K562 (cell line): ENCODE results near the gene FBP1. TPM values are rescaled to one million over a fixed set of nuclear protein-coding genes. Genes with fewer than 3 reads are reported as not detected.

Experiments used
- ATAC-seq: fragments of 200-7000 bp; cut with Tn5 transposase; 3 replicates; pipeline ENCODE4 v1.9.1; 2020; ENCODE audit warnings: moderate library complexity
- BruUV-seq: library from RNA; stranded (reverse); fragments of 400-500 nt; replicated peaks from 2 replicates; lab custom pipeline; 2021; lab: Mats Ljungman, UMichigan
- CTCF ChIA-PET: fragments of 300-600 bp; formaldehyde crosslinking; extraction: SDS; loops from one replicate; lab custom pipeline; 2021; ENCODE audit warnings: low intra/inter-chr PET ratio; lab: Yijun Ruan, JAX
- POLR2A ChIA-PET: fragments of 300-600, 350-650 bp; sonication (Branson Sonifier 250); formaldehyde crosslinking; extraction: SDS; loops from one replicate; lab custom pipeline; 2021; ENCODE audit warnings: antibody characterized with exemption, inconsistent platforms; lab: Yijun Ruan, JAX
- DNase-seq, 4 experiments: peaks; one replicate each; pipeline versions ENCODE4 v3.0.0 to v3.0.0-alpha.2; 2011 to 2018; ENCODE audit warnings: low spot score in 3 of 4, mixed read lengths in 3 of 4; ENCODE audit errors: extremely low read depth in 1 of 4
- FAIRE-seq: peaks from 2 replicates; lab custom pipeline; 2011; peaks lifted over from hg19 to GRCh38; lab: Jason Lieb, UNC
- H2AFZ ChIP-seq: 2 replicates; pipeline ENCODE4 v1.6.0; 2011; ENCODE audit warnings: low read depth, low read length, control low read depth, inconsistent platforms
- H3K27ac ChIP-seq: fragments of 200-600 bp; 3 replicates; pipeline ENCODE4 v1.8.0; 2011; ENCODE audit warnings: low read depth, mild to moderate bottlenecking, control low read depth, inconsistent platforms, low read length, moderate library complexity, mixed read lengths; ENCODE audit errors: extremely low read depth
- H3K27me3 ChIP-seq, 2 experiments: fragments of 300-600 bp in 1 of 2; 2 replicates in 1 of 2; 3 replicates in 1 of 2; pipeline versions ENCODE4 v1.6.0 to v1.8.0; 2011; ENCODE audit warnings: inconsistent platforms in 2 of 2, low read length in 2 of 2, mild to moderate bottlenecking in 1 of 2, mixed read lengths in 1 of 2, moderate library complexity in 1 of 2; ENCODE audit not compliant: control insufficient read depth in 2 of 2, insufficient read depth in 2 of 2
- H3K36me3 ChIP-seq: fragments of 300-600 bp; 3 replicates; pipeline ENCODE4 v1.8.0; 2011; ENCODE audit warnings: mild to moderate bottlenecking, low read length, inconsistent platforms; ENCODE audit not compliant: control insufficient read depth, insufficient read depth
- H3K4me1 ChIP-seq, 2 experiments: fragments of 200-600 bp in 1 of 2; replicated peaks in 1 of 2; 2 replicates in 1 of 2; 3 replicates in 1 of 2; pipeline versions ENCODE4 v1.5.1 to v1.8.0; 2011; ENCODE audit warnings: inconsistent platforms in 2 of 2, low read length in 2 of 2, mild to moderate bottlenecking in 1 of 2, mixed read lengths in 1 of 2, moderate library complexity in 1 of 2; ENCODE audit not compliant: control insufficient read depth in 2 of 2, insufficient read depth in 2 of 2
- H3K4me2 ChIP-seq: 2 replicates; pipeline ENCODE4 v1.6.1; 2011; ENCODE audit warnings: low read length, control low read depth, inconsistent platforms, mixed read lengths; ENCODE audit not compliant: insufficient read depth
- H3K4me3 ChIP-seq: fragments of 200-600 bp; sonication (generic), shearing (Covaris generic); 2 replicates; pipeline ENCODE4 v1.5.1; 2016; ENCODE audit warnings: control low read depth, inconsistent platforms
- H3K79me2 ChIP-seq: fragments of 200-600 bp; 3 replicates; pipeline ENCODE4 v1.8.0; 2011; ENCODE audit warnings: low read length, inconsistent platforms; ENCODE audit not compliant: control insufficient read depth, insufficient read depth
- H3K9ac ChIP-seq, 2 experiments: 2 replicates each; pipeline versions ENCODE4 v1.6.0 to v1.6.1; 2011; ENCODE audit warnings: low read depth in 2 of 2, low read length in 2 of 2, control low read depth in 1 of 2, inconsistent platforms in 1 of 2, mild to moderate bottlenecking in 1 of 2, mixed read lengths in 1 of 2; ENCODE audit not compliant: insufficient read depth in 1 of 2
- H3K9me1 ChIP-seq: one replicate; pipeline ENCODE4 v1.6.0; 2011; ENCODE audit warnings: inconsistent platforms, mild to moderate bottlenecking, low read length, moderate library complexity; ENCODE audit not compliant: control insufficient read depth, insufficient read depth
- H3K9me3 ChIP-seq: replicated peaks from 2 replicates; pipeline ENCODE4 v1.5.1; 2011; ENCODE audit warnings: low read depth, low read length, inconsistent platforms; ENCODE audit not compliant: control insufficient read depth, insufficient read depth
- H4K20me1 ChIP-seq: replicated peaks from 2 replicates; pipeline ENCODE4 v1.6.1; 2011; ENCODE audit warnings: low read length, inconsistent platforms, mixed read lengths; ENCODE audit not compliant: control insufficient read depth, insufficient read depth
- ASH1L ChIP-seq: fragments of 450-650 bp; IDR thresholded peaks from 2 replicates; pipeline ENCODE4 v1.6.1; 2018; ENCODE audit warnings: borderline replicate concordance, mild to moderate bottlenecking, low read depth; ENCODE audit not compliant: partially characterized antibody
- BCOR ChIP-seq: fragments of 450-650 bp; IDR thresholded peaks from 2 replicates; pipeline ENCODE4 v1.6.1; 2016
- DDX20 ChIP-seq: fragments of 450-650 bp; IDR thresholded peaks from 2 replicates; pipeline ENCODE4 v1.6.1; 2016; ENCODE audit warnings: missing genetic modification characterization, low read depth, mild to moderate bottlenecking, missing compliant biosample characterization, moderate library complexity
- KLF16 ChIP-seq: IDR thresholded peaks from 2 replicates; pipeline ENCODE4 v1.6.1; 2016; ENCODE audit warnings: antibody characterized with exemption
- MED1 ChIP-seq: sonication (generic); formaldehyde crosslinking; IDR thresholded peaks from 2 replicates; pipeline ENCODE4 v1.8.1; 2023; ENCODE audit warnings: missing genetic modification reagents, borderline replicate concordance
- SIRT6 ChIP-seq: IDR thresholded peaks from one replicate; pipeline ENCODE4 v1.6.1; 2012; ENCODE audit warnings: low read depth, mild to moderate bottlenecking, control low read depth, inconsistent platforms, low read length, moderate library complexity
- TAL1 ChIP-seq: fragments of 450-650 bp; IDR thresholded peaks from 2 replicates; pipeline ENCODE4 v1.6.1; 2016; ENCODE audit warnings: mild to moderate bottlenecking
- WGBS: fragments of 100-300 bp; shearing (Covaris generic); methylation state at CpG from one replicate; pipeline ENCODE4 v1.1.6; 2016; ENCODE audit warnings: low coverage, mixed read lengths; ENCODE audit not compliant: insufficient coverage; ENCODE audit errors: missing lambda C conversion rate; 5-methylcytosine and 5-hydroxymethylcytosine counted together
- in situ Hi-C: fragments of 300-500 bp; cut with MboI; formaldehyde crosslinking; loops from 4 replicates; pipeline ENCODE4 v1.15.0; 2018; ENCODE audit warnings: inconsistent platforms, mixed read lengths
- intact Hi-C: fragments of 100-400 bp; cut with micrococcal nuclease; formaldehyde crosslinking; loops from 2 replicates; pipeline ENCODE4 v1.14.2; 2022
- polyA plus RNA-seq, 8 experiments: library from polyadenylated mRNA; depleted of rRNA in 4 of 8; stranded (reverse) in 5 of 8; unstranded in 3 of 8; fragments of >200 nt; fragmentation: Nextera tagmentation in 2 of 8; fragmentation: Illumina TruSeq in 1 of 8; extraction: Ambion mirVana in 2 of 8; extraction: Trizol in 1 of 8; gene quantifications; 2 replicates each; pipeline versions ENCODE4 v1.2.1 to v1.2.3, GENCODE V29; 2011 to 2014; ENCODE audit warnings: inconsistent platforms in 1 of 8, missing spikeins in 1 of 8
- total RNA-seq, 7 experiments: library from RNA; depleted of rRNA in 6 of 7; stranded (reverse); fragments of >200 nt in 6 of 7; fragmentation: Illumina TruSeq in 2 of 7; extraction: Trizol in 2 of 7; gene quantifications; 2 replicates each; pipeline versions ENCODE4 v1.2.1 to v1.2.3, GENCODE V29; 2011 to 2021; ENCODE audit warnings: low replicate concordance in 1 of 7
- TF ChIP-seq, protein P1 (sequence below): sonication (generic); formaldehyde crosslinking; IDR thresholded peaks from 2 replicates; pipeline ENCODE4 v1.8.0; 2022; ENCODE audit warnings: missing genetic modification reagents, mild to moderate bottlenecking, moderate library complexity, borderline replicate concordance
- TF ChIP-seq, protein P2 (sequence below): sonication (generic); formaldehyde crosslinking; IDR thresholded peaks from 2 replicates; pipeline ENCODE4 v1.8.0; 2022; ENCODE audit warnings: mild to moderate bottlenecking, missing genetic modification reagents, borderline replicate concordance
- TF ChIP-seq, protein P3 (sequence below): fragments of 450-650 bp; IDR thresholded peaks from 2 replicates; pipeline ENCODE4 v1.6.1; 2016

The FBP1 gene
- total and polyA plus RNA-seq, 9 of the 15 experiments (the other 6 are each of a cell fraction or from before 2014, with no cell fraction given) = 0.24 TPM; not detected in 8

DNA sequence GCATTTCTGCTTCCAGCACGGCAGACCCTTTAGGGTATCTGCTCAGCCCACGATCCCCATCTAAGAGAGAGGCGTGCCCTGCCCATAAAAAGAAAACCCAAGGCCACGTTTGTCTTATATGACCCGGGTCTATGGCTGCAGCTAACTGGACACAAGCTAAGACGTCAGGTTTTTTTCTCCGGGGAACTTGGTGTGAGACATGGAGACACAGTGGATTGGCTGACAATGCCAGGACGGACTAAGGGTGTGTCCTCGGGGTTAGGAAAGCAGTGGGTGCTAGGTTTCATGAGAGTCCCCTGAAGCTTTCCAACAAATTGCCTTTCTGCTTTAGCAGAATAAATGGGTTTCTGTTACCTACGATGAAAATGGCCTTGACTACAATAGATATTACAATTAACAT is 38.6 kb downstream of the FBP1 start:
- ATAC-seq (no peak), DNase-seq (no peak), FAIRE-seq (no peak)
- Histone ChIP-seq H3K9me3 (no peaks in the 10 kb centered on the region), H2AFZ (no peak overlapping the region), H3K79me2 (no peaks in the 10 kb centered on the region), H3K27me3 (peaks cover 29 to 59% of the 10 kb centered on the region in 2 experiments; a peak in 4 of 5 replicates), H3K4me2 (no peak overlapping the region), H3K4me3 (no peak overlapping the region), H3K9ac (no peak overlapping the region), H3K9me1 (no peaks in the 10 kb centered on the region), H3K27ac (no peak overlapping the region), H4K20me1 (no peaks in the 10 kb centered on the region; the same call in 1 of the 2 replicates), H3K4me1 (no peaks in the 10 kb centered on the region), H3K36me3 (no peaks in the 10 kb centered on the region)
- 12% methylated on average over 10 of the region's 10 CpGs for WGBS
- no TSS peak for BruUV-seq
- intact Hi-C loops (no loop called here), in situ Hi-C loops (no loop called here)
- CTCF ChIA-PET = no interaction called here
- TF ChIP-seq DDX20 (tag) (no peak), MED1 (no peak), KLF16 (no peak)
- TF ChIP-seq, protein P1, sequence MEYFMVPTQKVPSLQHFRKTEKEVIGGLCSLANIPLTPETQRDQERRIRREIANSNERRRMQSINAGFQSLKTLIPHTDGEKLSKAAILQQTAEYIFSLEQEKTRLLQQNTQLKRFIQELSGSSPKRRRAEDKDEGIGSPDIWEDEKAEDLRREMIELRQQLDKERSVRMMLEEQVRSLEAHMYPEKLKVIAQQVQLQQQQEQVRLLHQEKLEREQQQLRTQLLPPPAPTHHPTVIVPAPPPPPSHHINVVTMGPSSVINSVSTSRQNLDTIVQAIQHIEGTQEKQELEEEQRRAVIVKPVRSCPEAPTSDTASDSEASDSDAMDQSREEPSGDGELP = no peak
- POLR2A ChIA-PET = interaction anchor here (1.0 kb wide), 1 partner anchor 15 kb away, joined by 3 read pairs; no protein-coding TSS in a partner anchor

GRCh38 chr9:94600258-94600657 is 39.1 kb downstream of the FBP1 start:
- intact Hi-C loops = no loop called here
- Histone ChIP-seq H3K4me2 (no peak overlapping the region), H3K27ac (no peak overlapping the region), H3K9me3 (no peaks in the 10 kb centered on the region), H3K4me1 (no peaks in the 10 kb centered on the region), H2AFZ (no peak overlapping the region), H3K9ac (no peak overlapping the region), H3K79me2 (no peaks in the 10 kb centered on the region), H4K20me1 (no peaks in the 10 kb centered on the region; the same call in 1 of the 2 replicates), H3K27me3 (peaks cover 27 to 57% of the 10 kb centered on the region in 2 experiments; a peak in 4 of 5 replicates), H3K9me1 (no peaks in the 10 kb centered on the region), H3K36me3 (no peaks in the 10 kb centered on the region), H3K4me3 (no peak overlapping the region)
- BruUV-seq = no TSS peak
- in situ Hi-C loops = no loop called here
- ChIA-PET POLR2A (interaction anchor here (0.6 to 1.0 kb wide), 2 partner anchors 16 to 593 kb away, joined by 3 read pairs; no protein-coding TSS in a partner anchor), CTCF (no interaction called here)
- WGBS = 10% methylated on average over 8 of the region's 8 CpGs
- ATAC-seq (0 out of 3 replicates have a peak, but pooled peaks have one; percentile 24), FAIRE-seq (no peak), DNase-seq (no peak)
- TF ChIP-seq TAL1 (no peak), SIRT6 (no peak), BCOR (no peak), ASH1L (no peak)
- TF ChIP-seq, protein P2, sequence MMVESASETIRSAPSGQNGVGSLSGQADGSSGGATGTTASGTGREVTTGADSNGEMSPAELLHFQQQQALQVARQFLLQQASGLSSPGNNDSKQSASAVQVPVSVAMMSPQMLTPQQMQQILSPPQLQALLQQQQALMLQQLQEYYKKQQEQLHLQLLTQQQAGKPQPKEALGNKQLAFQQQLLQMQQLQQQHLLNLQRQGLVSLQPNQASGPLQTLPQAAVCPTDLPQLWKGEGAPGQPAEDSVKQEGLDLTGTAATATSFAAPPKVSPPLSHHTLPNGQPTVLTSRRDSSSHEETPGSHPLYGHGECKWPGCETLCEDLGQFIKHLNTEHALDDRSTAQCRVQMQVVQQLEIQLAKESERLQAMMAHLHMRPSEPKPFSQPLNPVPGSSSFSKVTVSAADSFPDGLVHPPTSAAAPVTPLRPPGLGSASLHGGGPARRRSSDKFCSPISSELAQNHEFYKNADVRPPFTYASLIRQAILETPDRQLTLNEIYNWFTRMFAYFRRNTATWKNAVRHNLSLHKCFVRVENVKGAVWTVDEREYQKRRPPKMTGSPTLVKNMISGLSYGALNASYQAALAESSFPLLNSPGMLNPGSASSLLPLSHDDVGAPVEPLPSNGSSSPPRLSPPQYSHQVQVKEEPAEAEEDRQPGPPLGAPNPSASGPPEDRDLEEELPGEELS (CRISPR knock-in tag) = no peak
- TF ChIP-seq, protein P3, sequence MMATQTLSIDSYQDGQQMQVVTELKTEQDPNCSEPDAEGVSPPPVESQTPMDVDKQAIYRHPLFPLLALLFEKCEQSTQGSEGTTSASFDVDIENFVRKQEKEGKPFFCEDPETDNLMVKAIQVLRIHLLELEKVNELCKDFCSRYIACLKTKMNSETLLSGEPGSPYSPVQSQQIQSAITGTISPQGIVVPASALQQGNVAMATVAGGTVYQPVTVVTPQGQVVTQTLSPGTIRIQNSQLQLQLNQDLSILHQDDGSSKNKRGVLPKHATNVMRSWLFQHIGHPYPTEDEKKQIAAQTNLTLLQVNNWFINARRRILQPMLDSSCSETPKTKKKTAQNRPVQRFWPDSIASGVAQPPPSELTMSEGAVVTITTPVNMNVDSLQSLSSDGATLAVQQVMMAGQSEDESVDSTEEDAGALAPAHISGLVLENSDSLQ = no peak
